Measurements from ENCODE around the gene TMPRSS7. TPM values are rescaled to one million over a fixed set of nuclear protein-coding genes. Genes with fewer than 3 reads are reported as not detected.

The TMPRSS7 gene
- total and polyA plus RNA-seq, 10 donors: not detected

- H3K27ac ChIP-seq: no peak overlapping the region
- 70 to 88% (median 77%) methylated on average over 2 of the region's 2 CpGs for WGBS, 5 donors
- TF ChIP-seq POLR2AphosphoS5 (IDR thresholded peaks at IDR 0.05) (no peak), POLR2A (IDR thresholded peaks at IDR 0.05) (no peak)
- TF ChIP-seq, protein P1, sequence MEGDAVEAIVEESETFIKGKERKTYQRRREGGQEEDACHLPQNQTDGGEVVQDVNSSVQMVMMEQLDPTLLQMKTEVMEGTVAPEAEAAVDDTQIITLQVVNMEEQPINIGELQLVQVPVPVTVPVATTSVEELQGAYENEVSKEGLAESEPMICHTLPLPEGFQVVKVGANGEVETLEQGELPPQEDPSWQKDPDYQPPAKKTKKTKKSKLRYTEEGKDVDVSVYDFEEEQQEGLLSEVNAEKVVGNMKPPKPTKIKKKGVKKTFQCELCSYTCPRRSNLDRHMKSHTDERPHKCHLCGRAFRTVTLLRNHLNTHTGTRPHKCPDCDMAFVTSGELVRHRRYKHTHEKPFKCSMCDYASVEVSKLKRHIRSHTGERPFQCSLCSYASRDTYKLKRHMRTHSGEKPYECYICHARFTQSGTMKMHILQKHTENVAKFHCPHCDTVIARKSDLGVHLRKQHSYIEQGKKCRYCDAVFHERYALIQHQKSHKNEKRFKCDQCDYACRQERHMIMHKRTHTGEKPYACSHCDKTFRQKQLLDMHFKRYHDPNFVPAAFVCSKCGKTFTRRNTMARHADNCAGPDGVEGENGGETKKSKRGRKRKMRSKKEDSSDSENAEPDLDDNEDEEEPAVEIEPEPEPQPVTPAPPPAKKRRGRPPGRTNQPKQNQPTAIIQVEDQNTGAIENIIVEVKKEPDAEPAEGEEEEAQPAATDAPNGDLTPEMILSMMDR (IDR thresholded peaks at IDR 0.05 in 8 of 11, conservative IDR thresholded peaks at IDR 0.05 in 3 of 11): no peak
- H3K36me3 ChIP-seq: no peaks in the 10 kb centered on the region
- H3K9me3 ChIP-seq: no peaks in the 10 kb centered on the region
- intact Hi-C loops (cut with DNase I; ENCODE audit: low total_unique reads): no loop called here
- DNase-seq: no peak
- peaks cover 0 to 18% (median 12%) of the 10 kb centered on the region in 6 donors for H3K4me1 ChIP-seq
- no peak overlapping the region for H3K4me3 ChIP-seq
- no peaks in the 10 kb centered on the region for H3K27me3 ChIP-seq (replicated peaks in 1 of 7)
Measured at GRCh38 chr3:112009670-112010069, 24.9 kb upstream of the TMPRSS7 start.

DNA sequence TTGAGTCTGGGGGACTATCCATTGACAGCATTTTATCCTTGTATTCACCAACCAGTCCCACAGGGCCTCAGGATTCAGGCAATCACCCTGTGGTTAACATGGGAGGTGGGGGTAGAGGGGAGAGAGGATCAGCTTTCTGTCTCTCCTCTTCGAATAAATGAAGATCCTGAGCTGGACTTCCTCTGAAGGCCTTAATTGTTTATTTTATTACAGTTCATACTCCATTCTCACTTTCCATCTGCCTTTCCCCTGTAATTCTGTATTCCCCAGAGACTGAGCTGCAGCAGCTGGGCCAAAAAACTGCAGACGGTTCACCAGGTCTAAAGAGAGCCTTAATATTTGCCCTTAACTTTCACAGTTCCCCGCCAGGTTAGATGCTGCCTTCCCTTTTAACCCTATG is 23.9 kb upstream of the TMPRSS7 start:
- intact Hi-C loops (cut with DNase I; ENCODE audit: low total_unique reads): no loop called here
- Histone ChIP-seq H3K4me1 (peaks cover 0 to 18% (median 12%) of the 10 kb centered on the region in 6 donors), H3K27me3 (replicated peaks in 1 of 7) (no peaks in the 10 kb centered on the region), H3K9me3 (no peaks in the 10 kb centered on the region), H3K27ac (no peak overlapping the region), H3K36me3 (no peaks in the 10 kb centered on the region), H3K4me3 (no peak overlapping the region)
- TF ChIP-seq, protein P1 (IDR thresholded peaks at IDR 0.05 in 8 of 11, conservative IDR thresholded peaks at IDR 0.05 in 3 of 11): no peak
- DNase-seq: no peak
- WGBS, 5 donors: 71 to 88% (median 82%) methylated on average over 3 of the region's 3 CpGs

- Histone ChIP-seq H3K4me1 (peaks cover 0 to 18% (median 12%) of the 10 kb centered on the region in 6 donors), H3K36me3 (no peaks in the 10 kb centered on the region), H3K4me3 (no peak overlapping the region), H3K27ac (no peak overlapping the region), H3K27me3 (replicated peaks in 1 of 7) (no peaks in the 10 kb centered on the region), H3K9me3 (no peaks in the 10 kb centered on the region)
- intact Hi-C loops (cut with DNase I; ENCODE audit: low total_unique reads): no loop called here
- no peak for DNase-seq
- TF ChIP-seq, protein P1 (IDR thresholded peaks at IDR 0.05 in 8 of 11, conservative IDR thresholded peaks at IDR 0.05 in 3 of 11): no peak
- no peak for TF ChIP-seq POLR2AphosphoS5 (IDR thresholded peaks at IDR 0.05)
- no peak for TF ChIP-seq POLR2A (IDR thresholded peaks at IDR 0.05)
- 79 to 98% (median 89%) methylated on average over 6 of the region's 6 CpGs for WGBS, 5 donors
Measured at GRCh38 chr3:112011376-112011940, 23.1 kb upstream of the TMPRSS7 start.

- intact Hi-C loops (cut with DNase I; ENCODE audit: low total_unique reads): no loop called here
- Histone ChIP-seq H3K4me3 (no peak overlapping the region), H3K36me3 (no peaks in the 10 kb centered on the region), H3K4me1 (peaks cover 0 to 18% (median 12%) of the 10 kb centered on the region in 6 donors), H3K9me3 (no peaks in the 10 kb centered on the region), H3K27me3 (replicated peaks in 1 of 7) (no peaks in the 10 kb centered on the region), H3K27ac (peak overlapping the region in 1 of 8 donors; percentile 19)
- DNase-seq: no peak
- TF ChIP-seq POLR2A (IDR thresholded peaks at IDR 0.05): no peak
- 58 to 68% (median 60%) methylated on average over 6 of the region's 6 CpGs for WGBS, 5 donors
Measured at GRCh38 chr3:112012205-112012992, 22.1 kb upstream of the TMPRSS7 start.
